PC-9 (cell line): Measurements from ENCODE around the gene TBC1D22A. TPM values are rescaled to one million over a fixed set of nuclear protein-coding genes. Genes with fewer than 3 reads are reported as not detected.

Source experiments
- BruUV-seq: library from RNA; stranded (reverse); fragments of 400-500 nt; replicated peaks from 2 replicates; lab custom pipeline; 2021; lab: Mats Ljungman, UMichigan
- CTCF ChIA-PET: fragments of 300-600 bp; sonication (Branson Sonifier 250); formaldehyde crosslinking; loops from one replicate; lab custom pipeline; 2022; ENCODE audit warnings: antibody characterized with exemption; lab: Charles Lee
- POLR2A ChIA-PET: fragments of 300-600 bp; sonication (Branson Sonifier 250); formaldehyde crosslinking; loops from one replicate; lab custom pipeline; 2022; ENCODE audit warnings: antibody characterized with exemption; ENCODE audit not compliant: unreplicated experiment; lab: Charles Lee
- DNase-seq, 2 experiments: peaks; one replicate each; pipeline versions ENCODE4 v3.0.0 to v3.0.0-alpha.2; 2015 to 2022; ENCODE audit warnings: mixed read lengths in 1 of 2
- H2AFZ ChIP-seq: fragments of 200-600 bp; sonication (generic); 2 replicates; pipeline ENCODE4 v1.8.1; 2017; ENCODE audit warnings: antibody characterized with exemption
- H3F3A ChIP-seq: fragments of 200-600 bp; sonication (generic); 2 replicates; pipeline ENCODE4 v1.8.1; 2017; ENCODE audit warnings: antibody characterized with exemption, mild to moderate bottlenecking, low read depth; ENCODE audit not compliant: insufficient read depth
- H3K27ac ChIP-seq: fragments of 200-600 bp; sonication (generic); 2 replicates; pipeline ENCODE4 v1.6.1; 2016; ENCODE audit warnings: mixed run types
- H3K27me3 ChIP-seq: fragments of 200-600 bp; sonication (generic); 2 replicates; pipeline ENCODE4 v1.6.1; 2016; ENCODE audit warnings: low read depth, mixed run types; ENCODE audit not compliant: insufficient read depth
- H3K36me3 ChIP-seq: fragments of 200-600 bp; sonication (generic); 2 replicates; pipeline ENCODE4 v1.6.1; 2016; ENCODE audit warnings: low read depth, mixed run types
- H3K4me1 ChIP-seq: fragments of 200-600 bp; sonication (generic); replicated peaks from 2 replicates; pipeline ENCODE4 v1.6.1; 2016; ENCODE audit warnings: mixed run types; ENCODE audit not compliant: insufficient read depth
- H3K4me2 ChIP-seq: fragments of 200-600 bp; sonication (generic); 2 replicates; pipeline ENCODE4 v1.6.1; 2017; ENCODE audit warnings: mixed run types
- H3K4me3 ChIP-seq: fragments of 200-600 bp; sonication (generic); 2 replicates; pipeline ENCODE4 v1.6.1; 2016; ENCODE audit warnings: mixed run types
- H3K79me2 ChIP-seq: fragments of 200-600 bp; sonication (generic); 2 replicates; pipeline ENCODE4 v1.6.1; 2017; ENCODE audit warnings: low read depth, mixed run types
- H3K9me2 ChIP-seq: fragments of 200-600 bp; sonication (generic); 2 replicates; pipeline ENCODE4 v1.8.1; 2017; ENCODE audit warnings: mild to moderate bottlenecking; ENCODE audit not compliant: insufficient read depth
- H3K9me3 ChIP-seq: fragments of 200-600 bp; sonication (generic); 2 replicates; pipeline ENCODE4 v1.8.1; 2016; ENCODE audit warnings: low read depth; ENCODE audit not compliant: insufficient read depth
- H4K20me1 ChIP-seq: fragments of 200-600 bp; sonication (generic); 2 replicates; pipeline ENCODE4 v1.8.1; 2017; ENCODE audit not compliant: insufficient read depth
- EZH2 ChIP-seq: fragments of 200-600 bp; sonication (generic); IDR thresholded peaks from 2 replicates; pipeline ENCODE4 v1.8.0; 2017; ENCODE audit warnings: antibody characterized with exemption, low read depth
- intact Hi-C: fragments of 100-400 bp; cut with micrococcal nuclease; formaldehyde crosslinking; loops from one replicate; pipeline ENCODE4 v1.10.0; 2022; ENCODE audit not compliant: unreplicated experiment
- total RNA-seq: library from RNA; stranded (reverse); gene quantifications from 2 replicates; pipeline ENCODE4 v1.2.3, GENCODE V29; 2021
- TF ChIP-seq, protein P1 (sequence below): fragments of 200-600 bp; sonication (generic); conservative IDR thresholded peaks from 2 replicates; pipeline ENCODE4 v1.6.1; 2017; ENCODE audit warnings: mixed run types, antibody characterized with exemption, mild to moderate bottlenecking, moderate library complexity

The TBC1D22A gene
- total RNA-seq, 1 experiment from 2014 or later, result 40.3 TPM

GRCh38 chr22:46965555-46966494 is 203.4 kb downstream of the TBC1D22A start:
- H3K27ac ChIP-seq, result no peak overlapping the region
- TF ChIP-seq EZH2, result no peak
- TF ChIP-seq, protein P1, sequence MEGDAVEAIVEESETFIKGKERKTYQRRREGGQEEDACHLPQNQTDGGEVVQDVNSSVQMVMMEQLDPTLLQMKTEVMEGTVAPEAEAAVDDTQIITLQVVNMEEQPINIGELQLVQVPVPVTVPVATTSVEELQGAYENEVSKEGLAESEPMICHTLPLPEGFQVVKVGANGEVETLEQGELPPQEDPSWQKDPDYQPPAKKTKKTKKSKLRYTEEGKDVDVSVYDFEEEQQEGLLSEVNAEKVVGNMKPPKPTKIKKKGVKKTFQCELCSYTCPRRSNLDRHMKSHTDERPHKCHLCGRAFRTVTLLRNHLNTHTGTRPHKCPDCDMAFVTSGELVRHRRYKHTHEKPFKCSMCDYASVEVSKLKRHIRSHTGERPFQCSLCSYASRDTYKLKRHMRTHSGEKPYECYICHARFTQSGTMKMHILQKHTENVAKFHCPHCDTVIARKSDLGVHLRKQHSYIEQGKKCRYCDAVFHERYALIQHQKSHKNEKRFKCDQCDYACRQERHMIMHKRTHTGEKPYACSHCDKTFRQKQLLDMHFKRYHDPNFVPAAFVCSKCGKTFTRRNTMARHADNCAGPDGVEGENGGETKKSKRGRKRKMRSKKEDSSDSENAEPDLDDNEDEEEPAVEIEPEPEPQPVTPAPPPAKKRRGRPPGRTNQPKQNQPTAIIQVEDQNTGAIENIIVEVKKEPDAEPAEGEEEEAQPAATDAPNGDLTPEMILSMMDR, result no peak

DNA sequence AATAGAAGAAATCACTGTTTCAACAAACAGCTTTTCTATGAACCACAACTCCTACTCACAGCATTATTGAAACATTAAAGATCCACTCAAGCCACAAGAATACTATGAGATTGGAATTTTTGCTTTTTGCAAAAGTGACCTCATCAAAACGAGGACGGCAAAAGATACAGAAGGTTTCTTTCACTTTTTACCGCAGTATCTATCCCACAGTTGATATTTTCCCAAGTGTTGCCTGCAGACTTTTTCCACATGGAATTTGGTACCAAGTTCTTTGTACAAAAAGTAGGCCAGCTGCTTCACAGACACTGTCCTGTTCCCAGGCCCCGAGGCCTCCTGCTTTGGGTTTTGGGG is 204.0 kb downstream of the TBC1D22A start:
- H3K9me2 ChIP-seq, result no peaks in the 10 kb centered on the region
- no peaks in the 10 kb centered on the region for H3K36me3 ChIP-seq
- no peak overlapping the region for H3K4me3 ChIP-seq
- DNase-seq, result no peak
- ChIA-PET CTCF (no interaction called here), POLR2A (no interaction called here)
- H3K27ac ChIP-seq, result no peak overlapping the region
- intact Hi-C loops, result no loop called here
- no peaks in the 10 kb centered on the region for H3K79me2 ChIP-seq
- no peak overlapping the region for H2AFZ ChIP-seq
- no peaks in the 10 kb centered on the region for H3K27me3 ChIP-seq
- H3F3A ChIP-seq, result no peaks in the 10 kb centered on the region
- H3K4me2 ChIP-seq, result no peak overlapping the region
- H3K9me3 ChIP-seq, result no peaks in the 10 kb centered on the region
- peaks cover 38% of the 10 kb centered on the region for H4K20me1 ChIP-seq
- no TSS peak for BruUV-seq
- no peaks in the 10 kb centered on the region for H3K4me1 ChIP-seq
- TF ChIP-seq, protein P1, result no peak
- no peak for TF ChIP-seq EZH2

More at GRCh38 chr22:46965555-46966494, 203.4 kb downstream of the TBC1D22A start:
- no peaks in the 10 kb centered on the region for H3K27me3 ChIP-seq
- DNase-seq, result no peak
- H3K9me3 ChIP-seq, result no peaks in the 10 kb centered on the region
- peaks cover 40% of the 10 kb centered on the region for H4K20me1 ChIP-seq
- H3F3A ChIP-seq, result no peaks in the 10 kb centered on the region
- ChIA-PET POLR2A (no interaction called here), CTCF (no interaction called here)
- H3K79me2 ChIP-seq, result no peaks in the 10 kb centered on the region
- H3K4me3 ChIP-seq, result no peak overlapping the region
- intact Hi-C loops, result no loop called here
- no peak overlapping the region for H3K4me2 ChIP-seq
- H3K9me2 ChIP-seq, result no peaks in the 10 kb centered on the region
- H3K36me3 ChIP-seq, result no peaks in the 10 kb centered on the region
- BruUV-seq, result no TSS peak
- no peak overlapping the region for H2AFZ ChIP-seq
- H3K4me1 ChIP-seq, result no peaks in the 10 kb centered on the region

DNA sequence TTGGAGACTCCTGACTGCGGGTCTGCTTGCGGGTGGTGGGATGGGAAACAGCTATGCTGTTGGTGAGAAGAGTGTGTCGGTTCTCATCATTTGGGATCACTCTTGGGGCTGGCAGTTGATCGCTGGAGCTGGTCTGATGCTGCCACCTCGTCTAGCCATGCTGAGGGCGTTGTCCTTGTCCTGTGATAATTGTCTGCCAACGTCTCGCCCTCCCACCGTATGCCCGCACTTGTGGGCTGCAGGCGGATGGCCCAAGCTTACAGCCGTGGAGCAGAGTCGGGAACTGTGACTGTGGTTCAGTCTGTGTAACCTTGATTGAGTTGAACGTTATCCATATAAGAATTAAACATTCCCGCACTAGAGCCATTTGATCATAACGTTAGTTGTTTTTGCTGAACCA is 204.4 kb downstream of the TBC1D22A start:
- no peak overlapping the region for H3K4me3 ChIP-seq
- H4K20me1 ChIP-seq, result peaks cover 37% of the 10 kb centered on the region
- no peaks in the 10 kb centered on the region for H3K9me3 ChIP-seq
- CTCF ChIA-PET, result no interaction called here
- no TSS peak for BruUV-seq
- no peaks in the 10 kb centered on the region for H3K79me2 ChIP-seq
- no peak overlapping the region for H2AFZ ChIP-seq
- no peaks in the 10 kb centered on the region for H3K36me3 ChIP-seq
- no peaks in the 10 kb centered on the region for H3K4me1 ChIP-seq
- intact Hi-C loops, result no loop called here
- POLR2A ChIA-PET, result no interaction called here
- no peaks in the 10 kb centered on the region for H3K9me2 ChIP-seq
- no peaks in the 10 kb centered on the region for H3F3A ChIP-seq
- no peak for DNase-seq
- H3K4me2 ChIP-seq, result no peak overlapping the region
- TF ChIP-seq, protein P1, result no peak
- no peak for TF ChIP-seq EZH2
- H3K27ac ChIP-seq, result no peak overlapping the region
- H3K27me3 ChIP-seq, result no peaks in the 10 kb centered on the region
